GM12878 (cell line): Measurements from ENCODE around the gene DBR1. TPM values are rescaled to one million over a fixed set of nuclear protein-coding genes. Genes with fewer than 3 reads are reported as not detected.

Source experiments
- ASH2L ChIP-seq: fragments of 300-600, 200-600 bp; sonication (generic); IDR thresholded peaks from 2 replicates; pipeline ENCODE4 v1.6.1; 2017; ENCODE audit warnings: low read depth, mild to moderate bottlenecking, borderline replicate concordance
- BACH1 ChIP-seq: fragments of 450-650 bp; IDR thresholded peaks from 2 replicates; pipeline ENCODE4 v1.6.1; 2017; ENCODE audit warnings: mild to moderate bottlenecking, borderline replicate concordance
- BCL11A ChIP-seq: IDR thresholded peaks from 2 replicates; pipeline ENCODE4 v1.6.1; 2011; ENCODE audit warnings: low read depth, low read length
- CHD2 ChIP-seq: IDR thresholded peaks from 2 replicates; pipeline ENCODE4 v1.6.1; 2011; ENCODE audit warnings: low read depth, low read length, improper control_type of control experiment, borderline replicate concordance
- CREB1 ChIP-seq: IDR thresholded peaks from 2 replicates; pipeline ENCODE4 v1.6.1; 2012; ENCODE audit warnings: low read depth, mild to moderate bottlenecking, inconsistent platforms
- CREM ChIP-seq: IDR thresholded peaks from 2 replicates; pipeline ENCODE4 v1.6.1; 2014; ENCODE audit warnings: antibody characterized with exemption, low read depth
- HDAC2 ChIP-seq: fragments of 200-600 bp; sonication (generic); IDR thresholded peaks from 2 replicates; pipeline ENCODE4 v1.6.1; 2017
- IRF4 ChIP-seq: IDR thresholded peaks from 2 replicates; pipeline ENCODE4 v1.6.1; 2011; ENCODE audit warnings: low read depth, low read length
- LARP7 ChIP-seq: fragments of 450-650 bp; IDR thresholded peaks from 2 replicates; pipeline ENCODE4 v1.6.1; 2017; ENCODE audit warnings: mild to moderate bottlenecking
- MYB ChIP-seq: fragments of 150-350 bp; IDR thresholded peaks from 2 replicates; pipeline ENCODE4 v1.6.1; 2014; ENCODE audit warnings: mild to moderate bottlenecking, low read depth, low read length, borderline replicate concordance
- POLR2AphosphoS2 ChIP-seq: IDR thresholded peaks from 2 replicates; pipeline ENCODE4 v1.6.1; 2011; ENCODE audit warnings: low read depth, mild to moderate bottlenecking, low read length, improper control_type of control experiment, moderate library complexity
- RAD21 ChIP-seq: IDR thresholded peaks from 2 replicates; pipeline ENCODE4 v1.6.1; 2011; ENCODE audit warnings: mild to moderate bottlenecking, low read depth, low read length, moderate library complexity; ENCODE audit not compliant: insufficient read depth
- RCOR1 ChIP-seq: conservative IDR thresholded peaks from 2 replicates; pipeline ENCODE4 v1.6.1; 2012; ENCODE audit warnings: low read depth, low read length, improper control_type of control experiment
- SIX5 ChIP-seq: IDR thresholded peaks from 2 replicates; pipeline ENCODE4 v1.6.1; 2011; ENCODE audit warnings: mild to moderate bottlenecking, low read depth, low read length, moderate library complexity; ENCODE audit not compliant: severe bottlenecking
- STAT1 ChIP-seq: fragments of 450-650 bp; conservative IDR thresholded peaks from 2 replicates; pipeline ENCODE4 v1.6.1; 2014; ENCODE audit warnings: antibody characterized with exemption, mild to moderate bottlenecking
- STAT3 ChIP-seq: IDR thresholded peaks from 2 replicates; pipeline ENCODE4 v1.6.1; 2011; ENCODE audit warnings: low read depth, low read length, improper control_type of control experiment
- TAF1 ChIP-seq: IDR thresholded peaks from 2 replicates; pipeline ENCODE4 v1.6.1; 2011; ENCODE audit warnings: mild to moderate bottlenecking, low read depth, low read length, borderline replicate concordance
- YBX1 ChIP-seq: fragments of 450-650 bp; IDR thresholded peaks from 2 replicates; pipeline ENCODE4 v1.6.1; 2016; ENCODE audit warnings: antibody characterized with exemption
- ZZZ3 ChIP-seq: IDR thresholded peaks from 2 replicates; pipeline ENCODE4 v1.6.1; 2011; ENCODE audit warnings: low read depth; ENCODE audit not compliant: control insufficient read depth, insufficient read length
- polyA plus RNA-seq, 11 experiments: library from polyadenylated mRNA; depleted of rRNA in 4 of 11; unstranded in 6 of 11; stranded (reverse) in 5 of 11; fragments of >200 nt; fragmentation: Nextera tagmentation in 4 of 11; fragmentation: Illumina TruSeq in 1 of 11; extraction: Ambion mirVana in 4 of 11; extraction: Trizol in 1 of 11; gene quantifications; 1 replicate in 1 of 11; 2 replicates in 10 of 11; pipeline versions ENCODE4 v1.2.1 to v1.2.3, GENCODE V29; 2011 to 2016; ENCODE audit warnings: inconsistent platforms in 2 of 11, missing spikeins in 2 of 11, low read depth in 1 of 11
- total RNA-seq, 4 experiments: library from RNA; depleted of rRNA in 3 of 4; stranded (reverse); fragments of >200 nt in 3 of 4; fragmentation: Illumina TruSeq in 1 of 4; extraction: Trizol in 1 of 4; gene quantifications; 2 replicates each; pipeline versions ENCODE4 v1.2.1 to v1.2.3, GENCODE V29; 2013 to 2021
- TF ChIP-seq, protein P1 (sequence below): fragments of 450-650 bp; formaldehyde crosslinking; IDR thresholded peaks from 2 replicates; pipeline ENCODE4 v1.4.0; 2022; ENCODE audit warnings: mild to moderate bottlenecking, moderate library complexity
- TF ChIP-seq, protein P2 (sequence below): IDR thresholded peaks from 2 replicates; pipeline ENCODE4 v1.6.1; 2012; ENCODE audit warnings: low read depth, low read length, improper control_type of control experiment
- TF ChIP-seq, protein P3 (sequence below): fragments of 450-650 bp; IDR thresholded peaks from 2 replicates; pipeline ENCODE4 v1.6.1; 2014; ENCODE audit warnings: mild to moderate bottlenecking
- TF ChIP-seq, protein P4 (sequence below): IDR thresholded peaks from 2 replicates; pipeline ENCODE4 v1.6.1; 2011; ENCODE audit warnings: mild to moderate bottlenecking, low read depth, low read length, moderate library complexity; ENCODE audit not compliant: insufficient replicate concordance

Gene DBR1
- total and polyA plus RNA-seq, 10 of the 15 experiments (the other 5 are each of a cell fraction or from before 2014, with no cell fraction given): 4.1 to 17.3 (median 15.8) TPM

DNA sequence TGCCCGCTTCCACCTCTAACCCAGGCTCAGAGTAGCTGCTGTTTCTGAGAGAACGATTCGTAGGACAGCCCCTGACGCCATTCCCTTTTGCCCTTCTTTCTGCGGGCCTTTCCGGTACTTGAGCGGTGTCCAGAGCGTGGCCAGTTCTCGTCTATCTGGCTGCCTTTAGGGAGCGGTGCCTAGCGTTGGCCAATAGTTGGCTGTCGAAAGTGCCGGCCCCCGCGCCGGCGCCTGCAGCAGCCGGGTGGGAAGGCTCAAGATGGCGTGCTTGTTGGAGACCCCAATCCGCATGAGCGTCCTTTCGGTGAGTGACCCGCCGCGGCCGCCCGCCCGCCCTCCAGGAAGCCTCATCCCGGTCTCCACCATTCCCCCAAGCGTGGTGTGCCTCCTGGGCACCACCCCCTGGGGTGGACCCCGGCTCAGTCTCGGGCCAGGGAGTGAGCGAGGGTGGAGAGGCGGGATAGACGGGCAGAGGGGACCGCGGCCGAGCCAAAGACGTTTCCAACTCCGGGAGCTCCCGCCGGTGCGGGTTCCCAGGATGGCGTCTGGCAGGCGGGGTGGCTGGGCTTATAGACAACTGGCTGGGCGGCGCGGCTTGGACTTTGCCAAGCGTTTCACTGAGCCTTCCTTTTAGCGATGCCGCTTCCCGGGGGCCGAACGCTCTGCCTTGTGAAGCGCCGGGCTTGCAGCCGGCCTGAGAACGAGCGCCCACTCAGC, 12.7 kb upstream of the DBR1 start, which contains the start of gene ARMC8 (continued):
- TF ChIP-seq, protein P1, sequence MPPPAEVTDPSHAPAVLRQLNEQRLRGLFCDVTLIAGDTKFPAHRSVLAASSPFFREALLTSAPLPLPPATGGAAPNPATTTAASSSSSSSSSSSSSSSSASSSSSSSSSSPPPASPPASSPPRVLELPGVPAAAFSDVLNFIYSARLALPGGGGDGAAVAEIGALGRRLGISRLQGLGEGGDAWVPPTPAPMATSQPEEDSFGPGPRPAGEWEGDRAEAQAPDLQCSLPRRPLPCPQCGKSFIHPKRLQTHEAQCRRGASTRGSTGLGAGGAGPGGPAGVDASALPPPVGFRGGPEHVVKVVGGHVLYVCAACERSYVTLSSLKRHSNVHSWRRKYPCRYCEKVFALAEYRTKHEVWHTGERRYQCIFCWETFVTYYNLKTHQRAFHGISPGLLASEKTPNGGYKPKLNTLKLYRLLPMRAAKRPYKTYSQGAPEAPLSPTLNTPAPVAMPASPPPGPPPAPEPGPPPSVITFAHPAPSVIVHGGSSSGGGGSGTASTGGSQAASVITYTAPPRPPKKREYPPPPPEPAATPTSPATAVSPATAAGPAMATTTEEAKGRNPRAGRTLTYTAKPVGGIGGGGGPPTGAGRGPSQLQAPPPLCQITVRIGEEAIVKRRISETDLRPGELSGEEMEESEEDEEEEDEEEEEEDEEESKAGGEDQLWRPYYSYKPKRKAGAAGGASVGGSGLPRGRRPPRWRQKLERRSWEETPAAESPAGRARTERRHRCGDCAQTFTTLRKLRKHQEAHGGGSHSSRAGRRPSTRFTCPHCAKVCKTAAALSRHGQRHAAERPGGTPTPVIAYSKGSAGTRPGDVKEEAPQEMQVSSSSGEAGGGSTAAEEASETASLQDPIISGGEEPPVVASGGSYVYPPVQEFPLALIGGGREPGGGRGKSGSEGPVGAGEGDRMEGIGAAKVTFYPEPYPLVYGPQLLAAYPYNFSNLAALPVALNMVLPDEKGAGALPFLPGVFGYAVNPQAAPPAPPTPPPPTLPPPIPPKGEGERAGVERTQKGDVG (CRISPR knock-in tag): no peak
- TF ChIP-seq LARP7 (peak; percentile 99), STAT1 (no peak), TAF1 (peak; percentile 89; the same call in 1 of the 2 replicates), BACH1 (no peak), CREB1 (0 out of 2 replicates have a peak, but pooled peaks have one; percentile 38), IRF4 (peak; percentile 82; the same call in 1 of the 2 replicates), BCL11A (no peak), RAD21 (no peak), STAT3 (no peak), ZZZ3 (no peak), YBX1 (no peak), HDAC2 (no peak), ASH2L (peak; percentile 86), CHD2 (no peak), MYB (no peak), RCOR1 (no peak), SIX5 (no peak), CREM (peak; percentile 64), POLR2AphosphoS2 (no peak)
- TF ChIP-seq, protein P2, sequence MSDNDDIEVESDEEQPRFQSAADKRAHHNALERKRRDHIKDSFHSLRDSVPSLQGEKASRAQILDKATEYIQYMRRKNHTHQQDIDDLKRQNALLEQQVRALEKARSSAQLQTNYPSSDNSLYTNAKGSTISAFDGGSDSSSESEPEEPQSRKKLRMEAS: peak; percentile 34; the same call in 1 of the 2 replicates
- TF ChIP-seq, protein P3, sequence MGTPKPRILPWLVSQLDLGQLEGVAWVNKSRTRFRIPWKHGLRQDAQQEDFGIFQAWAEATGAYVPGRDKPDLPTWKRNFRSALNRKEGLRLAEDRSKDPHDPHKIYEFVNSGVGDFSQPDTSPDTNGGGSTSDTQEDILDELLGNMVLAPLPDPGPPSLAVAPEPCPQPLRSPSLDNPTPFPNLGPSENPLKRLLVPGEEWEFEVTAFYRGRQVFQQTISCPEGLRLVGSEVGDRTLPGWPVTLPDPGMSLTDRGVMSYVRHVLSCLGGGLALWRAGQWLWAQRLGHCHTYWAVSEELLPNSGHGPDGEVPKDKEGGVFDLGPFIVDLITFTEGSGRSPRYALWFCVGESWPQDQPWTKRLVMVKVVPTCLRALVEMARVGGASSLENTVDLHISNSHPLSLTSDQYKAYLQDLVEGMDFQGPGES: no peak
- TF ChIP-seq, protein P4, sequence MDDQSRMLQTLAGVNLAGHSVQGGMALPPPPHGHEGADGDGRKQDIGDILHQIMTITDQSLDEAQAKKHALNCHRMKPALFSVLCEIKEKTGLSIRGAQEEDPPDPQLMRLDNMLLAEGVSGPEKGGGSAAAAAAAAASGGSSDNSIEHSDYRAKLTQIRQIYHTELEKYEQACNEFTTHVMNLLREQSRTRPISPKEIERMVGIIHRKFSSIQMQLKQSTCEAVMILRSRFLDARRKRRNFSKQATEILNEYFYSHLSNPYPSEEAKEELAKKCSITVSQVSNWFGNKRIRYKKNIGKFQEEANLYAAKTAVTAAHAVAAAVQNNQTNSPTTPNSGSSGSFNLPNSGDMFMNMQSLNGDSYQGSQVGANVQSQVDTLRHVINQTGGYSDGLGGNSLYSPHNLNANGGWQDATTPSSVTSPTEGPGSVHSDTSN: no peak
